HEK293 (cell line): ENCODE measurements around the gene KCTD12.
A peak's percentile ranks its signal among the peaks of the same experiment; 100 is the strongest.

Source experiments
- CTCF ChIA-PET: fragments of 350-600 bp; formaldehyde crosslinking; extraction: SDS; loops from one replicate; lab custom pipeline; 2021; ENCODE audit warnings: antibody characterized with exemption; lab: Yijun Ruan, JAX
- POLR2A ChIA-PET: fragments of 300-600 bp; formaldehyde crosslinking; extraction: SDS; loops from one replicate; lab custom pipeline; 2020; ENCODE audit warnings: antibody characterized with exemption, inconsistent platforms; lab: Yijun Ruan, JAX
- H3K27ac ChIP-seq: fragments of 200-500 bp; sonication (Bioruptor generic); 2 replicates; pipeline ENCODE4 v1.5.1; 2014; ENCODE audit warnings: low read depth, low read length, control low read depth, inconsistent platforms; ENCODE audit errors: extremely low read depth
- H3K36me3 ChIP-seq, 2 experiments: fragments of 200-500 bp in 1 of 2; sonication (Bioruptor generic) in 1 of 2; 1 replicate in 1 of 2; 2 replicates in 1 of 2; pipeline ENCODE4 v1.5.1; 2014 to 2017; ENCODE audit warnings: inconsistent platforms in 2 of 2, low read length in 2 of 2; ENCODE audit not compliant: control insufficient read depth in 2 of 2, insufficient read depth in 1 of 2
- H3K4me1 ChIP-seq: fragments of 200-500 bp; sonication (Bioruptor generic); 2 replicates; pipeline ENCODE4 v1.5.1; 2014; ENCODE audit warnings: mild to moderate bottlenecking, low read length, inconsistent platforms; ENCODE audit not compliant: control insufficient read depth, insufficient read depth
- H3K4me3 ChIP-seq: 2 replicates; pipeline ENCODE4 v1.5.1; 2011; ENCODE audit warnings: low read depth, mild to moderate bottlenecking, control low read depth, low read length, moderate library complexity
- H3K9me3 ChIP-seq: fragments of 200-500 bp; sonication (Bioruptor generic); 2 replicates; pipeline ENCODE4 v1.5.1; 2014; ENCODE audit warnings: low read depth, low read length, inconsistent platforms; ENCODE audit not compliant: control insufficient read depth, insufficient read depth
- GLI4 ChIP-seq: fragments of 450-650 bp; formaldehyde crosslinking; IDR thresholded peaks from 2 replicates; pipeline ENCODE4 v1.5.1; 2016; ENCODE audit warnings: missing biosample characterization, missing genetic modification characterization
- GLIS2 ChIP-seq: fragments of 450-650 bp; formaldehyde crosslinking; IDR thresholded peaks from 2 replicates; pipeline ENCODE4 v1.5.1; 2016; ENCODE audit warnings: missing biosample characterization, missing genetic modification characterization
- KLF9 ChIP-seq: fragments of 450-650 bp; formaldehyde crosslinking; IDR thresholded peaks from 2 replicates; pipeline ENCODE4 v1.5.1; 2016; ENCODE audit warnings: missing biosample characterization, missing genetic modification characterization, low read depth
- MEIS1 ChIP-seq: sonication (generic); formaldehyde crosslinking; IDR thresholded peaks from 2 replicates; pipeline ENCODE4 v1.8.1; 2022; ENCODE audit warnings: missing genetic modification reagents, mild to moderate bottlenecking, borderline replicate concordance
- REPIN1 ChIP-seq: fragments of 450-650 bp; formaldehyde crosslinking; IDR thresholded peaks from 2 replicates; pipeline ENCODE4 v1.5.1; 2017; ENCODE audit warnings: missing biosample characterization, missing genetic modification characterization, low read depth
- SP7 ChIP-seq: fragments of 450-650 bp; formaldehyde crosslinking; IDR thresholded peaks from 2 replicates; pipeline ENCODE4 v1.5.1; 2016; ENCODE audit warnings: missing biosample characterization, missing genetic modification characterization
- YY2 ChIP-seq: fragments of 450-650 bp; formaldehyde crosslinking; IDR thresholded peaks from 2 replicates; pipeline ENCODE4 v1.5.1; 2016; ENCODE audit warnings: missing biosample characterization, missing genetic modification characterization
- ZBTB17 ChIP-seq: fragments of 450-650 bp; formaldehyde crosslinking; IDR thresholded peaks from 2 replicates; pipeline ENCODE4 v1.5.1; 2016; ENCODE audit warnings: missing biosample characterization, missing genetic modification characterization
- ZFHX2 ChIP-seq: fragments of 450-650 bp; formaldehyde crosslinking; conservative IDR thresholded peaks from 2 replicates; pipeline ENCODE4 v1.5.1; 2016; ENCODE audit warnings: missing biosample characterization, missing genetic modification characterization
- ZNF138 ChIP-seq: fragments of 450-650 bp; formaldehyde crosslinking; IDR thresholded peaks from 2 replicates; pipeline ENCODE4 v1.5.1; 2016; ENCODE audit warnings: missing biosample characterization, missing genetic modification characterization, borderline replicate concordance
- ZNF169 ChIP-seq: fragments of 450-650 bp; formaldehyde crosslinking; IDR thresholded peaks from 2 replicates; pipeline ENCODE4 v1.5.1; 2016; ENCODE audit warnings: missing biosample characterization, missing genetic modification characterization
- ZNF19 ChIP-seq: fragments of 450-650 bp; formaldehyde crosslinking; IDR thresholded peaks from 2 replicates; pipeline ENCODE4; 2016; ENCODE audit warnings: missing biosample characterization, missing genetic modification characterization, low read depth
- ZNF223 ChIP-seq: fragments of 450-650 bp; formaldehyde crosslinking; IDR thresholded peaks from 2 replicates; pipeline ENCODE4 v1.5.1; 2016; ENCODE audit warnings: missing biosample characterization, missing genetic modification characterization
- ZNF292 ChIP-seq: fragments of 450-650 bp; formaldehyde crosslinking; IDR thresholded peaks from 2 replicates; pipeline ENCODE4 v1.5.1; 2016; ENCODE audit warnings: low read depth, missing biosample characterization, missing genetic modification characterization, borderline replicate concordance
- ZNF404 ChIP-seq: fragments of 450-650 bp; formaldehyde crosslinking; IDR thresholded peaks from 2 replicates; pipeline ENCODE4 v1.5.1; 2017; ENCODE audit warnings: missing biosample characterization, missing genetic modification characterization
- ZNF473 ChIP-seq: fragments of 450-650 bp; formaldehyde crosslinking; IDR thresholded peaks from 2 replicates; pipeline ENCODE4 v1.5.1; 2017; ENCODE audit warnings: missing biosample characterization, missing genetic modification characterization
- ZNF501 ChIP-seq: fragments of 450-650 bp; formaldehyde crosslinking; IDR thresholded peaks from 2 replicates; pipeline ENCODE4 v1.5.1; 2016; ENCODE audit warnings: missing biosample characterization, missing genetic modification characterization
- ZNF530 ChIP-seq: fragments of 450-650 bp; formaldehyde crosslinking; IDR thresholded peaks from 2 replicates; pipeline ENCODE4 v1.5.1; 2016; ENCODE audit warnings: low read depth, missing biosample characterization, missing genetic modification characterization
- ZNF701 ChIP-seq: fragments of 450-650 bp; formaldehyde crosslinking; IDR thresholded peaks from 2 replicates; pipeline ENCODE4 v1.5.1; 2016; ENCODE audit warnings: missing biosample characterization, missing genetic modification characterization
- ZNF776 ChIP-seq: fragments of 450-650 bp; formaldehyde crosslinking; IDR thresholded peaks from 2 replicates; pipeline ENCODE4 v1.5.0; 2017; ENCODE audit warnings: missing biosample characterization, missing genetic modification characterization, borderline replicate concordance
- TF ChIP-seq, protein P1 (sequence below): fragments of 450-650 bp; IDR thresholded peaks from 2 replicates; pipeline ENCODE4 v1.5.1; 2018; ENCODE audit warnings: missing biosample characterization, missing genetic modification characterization
- TF ChIP-seq, protein P2 (sequence below): fragments of 450-650 bp; formaldehyde crosslinking; IDR thresholded peaks from 2 replicates; pipeline ENCODE4 v1.5.1; 2016; ENCODE audit warnings: missing biosample characterization, missing genetic modification characterization
- TF ChIP-seq, protein P3 (sequence below): fragments of 450-650 bp; formaldehyde crosslinking; IDR thresholded peaks from 2 replicates; pipeline ENCODE4 v1.5.1; 2017; ENCODE audit warnings: missing biosample characterization, missing genetic modification characterization
- TF ChIP-seq, protein P4 (sequence below): fragments of 450-650 bp; formaldehyde crosslinking; IDR thresholded peaks from 2 replicates; pipeline ENCODE4 v1.5.1; 2016; ENCODE audit warnings: missing biosample characterization, missing genetic modification characterization, borderline replicate concordance
- TF ChIP-seq, protein P5 (sequence below): fragments of 450-650 bp; formaldehyde crosslinking; IDR thresholded peaks from 2 replicates; pipeline ENCODE4; 2016; ENCODE audit warnings: missing biosample characterization, missing genetic modification characterization

The KCTD12 gene

DNA sequence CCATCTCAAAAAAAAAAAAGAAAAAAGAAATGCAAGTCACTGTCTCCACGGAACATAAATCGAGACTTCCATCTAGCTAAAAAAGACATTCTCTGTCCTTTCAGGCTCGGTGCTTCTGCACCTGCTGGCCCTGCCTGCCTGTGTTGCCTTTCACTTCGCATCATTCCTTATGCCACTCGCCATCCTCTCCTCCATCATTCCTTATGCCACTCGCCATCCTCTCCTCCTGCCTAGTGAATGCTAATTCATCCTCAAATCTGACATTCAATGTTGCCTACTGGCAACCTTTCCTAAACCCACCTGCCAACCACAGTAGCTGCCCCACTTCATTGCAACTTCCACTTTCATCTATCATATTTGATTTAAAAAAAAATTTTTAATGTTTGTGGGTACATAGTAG, 36.7 kb downstream of the KCTD12 start:
- CTCF ChIA-PET, result no interaction called here
- POLR2A ChIA-PET, result no interaction called here

DNA sequence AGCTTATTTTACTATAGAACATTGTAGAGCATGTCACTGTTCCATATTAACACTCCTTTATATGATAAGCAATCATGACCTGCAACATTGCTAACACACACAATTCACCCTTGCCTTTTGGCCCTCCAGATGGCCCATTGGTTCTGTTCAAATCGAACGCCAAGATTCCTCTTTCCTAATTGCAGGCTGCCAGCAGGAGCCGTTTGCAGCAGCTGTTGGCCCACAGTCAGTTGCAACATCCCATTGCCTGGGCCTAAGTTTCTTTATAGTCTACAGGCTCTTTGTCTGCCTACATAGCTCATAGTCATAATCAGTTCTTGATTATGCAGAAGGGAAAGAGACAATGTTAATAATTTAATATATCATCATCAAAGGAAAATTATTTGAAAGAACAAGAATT, 37.6 kb downstream of the KCTD12 start:
- Histone ChIP-seq H3K4me3 (no peak overlapping the region), H3K4me1 (no peaks in the 10 kb centered on the region), H3K9me3 (no peaks in the 10 kb centered on the region), H3K36me3 (no peaks in the 10 kb centered on the region), H3K27ac (no peak overlapping the region)
- POLR2A ChIA-PET, result interaction anchor here (0.5 kb wide), 1 partner anchor 177 kb away, joined by 4 read pairs; no protein-coding TSS in a partner anchor
- no peak for TF ChIP-seq ZBTB17 (tag by site-specific recombination)
- no peak for TF ChIP-seq ZNF19 (tag by site-specific recombination)
- no peak for TF ChIP-seq ZFHX2 (tag by site-specific recombination)
- no peak for TF ChIP-seq ZNF138 (tag by site-specific recombination)
- TF ChIP-seq MEIS1 (CRISPR knock-in tag), result no peak
- TF ChIP-seq ZNF776 (tag by site-specific recombination), result no peak
- TF ChIP-seq, protein P1, sequence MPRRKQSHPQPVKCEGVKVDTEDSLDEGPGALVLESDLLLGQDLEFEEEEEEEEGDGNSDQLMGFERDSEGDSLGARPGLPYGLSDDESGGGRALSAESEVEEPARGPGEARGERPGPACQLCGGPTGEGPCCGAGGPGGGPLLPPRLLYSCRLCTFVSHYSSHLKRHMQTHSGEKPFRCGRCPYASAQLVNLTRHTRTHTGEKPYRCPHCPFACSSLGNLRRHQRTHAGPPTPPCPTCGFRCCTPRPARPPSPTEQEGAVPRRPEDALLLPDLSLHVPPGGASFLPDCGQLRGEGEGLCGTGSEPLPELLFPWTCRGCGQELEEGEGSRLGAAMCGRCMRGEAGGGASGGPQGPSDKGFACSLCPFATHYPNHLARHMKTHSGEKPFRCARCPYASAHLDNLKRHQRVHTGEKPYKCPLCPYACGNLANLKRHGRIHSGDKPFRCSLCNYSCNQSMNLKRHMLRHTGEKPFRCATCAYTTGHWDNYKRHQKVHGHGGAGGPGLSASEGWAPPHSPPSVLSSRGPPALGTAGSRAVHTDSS (tag by site-specific recombination), result no peak
- TF ChIP-seq SP7 (tag by site-specific recombination), result no peak
- TF ChIP-seq GLIS2 (tag by site-specific recombination), result no peak
- TF ChIP-seq, protein P2, sequence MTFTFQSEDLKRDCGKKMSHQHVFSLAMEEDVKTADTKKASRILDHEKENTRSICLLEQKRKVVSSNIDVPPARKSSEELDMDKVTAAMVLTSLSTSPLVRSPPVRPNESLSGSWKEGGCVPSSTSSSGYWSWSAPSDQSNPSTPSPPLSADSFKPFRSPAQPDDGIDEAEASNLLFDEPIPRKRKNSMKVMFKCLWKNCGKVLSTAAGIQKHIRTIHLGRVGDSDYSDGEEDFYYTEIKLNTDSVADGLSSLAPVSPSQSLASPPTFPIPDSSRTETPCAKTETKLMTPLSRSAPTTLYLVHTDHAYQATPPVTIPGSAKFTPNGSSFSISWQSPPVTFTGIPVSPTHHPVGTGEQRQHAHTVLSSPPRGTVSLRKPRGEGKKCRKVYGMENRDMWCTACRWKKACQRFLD (tag by site-specific recombination), result no peak
- TF ChIP-seq, protein P3, sequence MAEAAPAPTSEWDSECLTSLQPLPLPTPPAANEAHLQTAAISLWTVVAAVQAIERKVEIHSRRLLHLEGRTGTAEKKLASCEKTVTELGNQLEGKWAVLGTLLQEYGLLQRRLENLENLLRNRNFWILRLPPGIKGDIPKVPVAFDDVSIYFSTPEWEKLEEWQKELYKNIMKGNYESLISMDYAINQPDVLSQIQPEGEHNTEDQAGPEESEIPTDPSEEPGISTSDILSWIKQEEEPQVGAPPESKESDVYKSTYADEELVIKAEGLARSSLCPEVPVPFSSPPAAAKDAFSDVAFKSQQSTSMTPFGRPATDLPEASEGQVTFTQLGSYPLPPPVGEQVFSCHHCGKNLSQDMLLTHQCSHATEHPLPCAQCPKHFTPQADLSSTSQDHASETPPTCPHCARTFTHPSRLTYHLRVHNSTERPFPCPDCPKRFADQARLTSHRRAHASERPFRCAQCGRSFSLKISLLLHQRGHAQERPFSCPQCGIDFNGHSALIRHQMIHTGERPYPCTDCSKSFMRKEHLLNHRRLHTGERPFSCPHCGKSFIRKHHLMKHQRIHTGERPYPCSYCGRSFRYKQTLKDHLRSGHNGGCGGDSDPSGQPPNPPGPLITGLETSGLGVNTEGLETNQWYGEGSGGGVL (tag by site-specific recombination), result no peak
- TF ChIP-seq, protein P4, sequence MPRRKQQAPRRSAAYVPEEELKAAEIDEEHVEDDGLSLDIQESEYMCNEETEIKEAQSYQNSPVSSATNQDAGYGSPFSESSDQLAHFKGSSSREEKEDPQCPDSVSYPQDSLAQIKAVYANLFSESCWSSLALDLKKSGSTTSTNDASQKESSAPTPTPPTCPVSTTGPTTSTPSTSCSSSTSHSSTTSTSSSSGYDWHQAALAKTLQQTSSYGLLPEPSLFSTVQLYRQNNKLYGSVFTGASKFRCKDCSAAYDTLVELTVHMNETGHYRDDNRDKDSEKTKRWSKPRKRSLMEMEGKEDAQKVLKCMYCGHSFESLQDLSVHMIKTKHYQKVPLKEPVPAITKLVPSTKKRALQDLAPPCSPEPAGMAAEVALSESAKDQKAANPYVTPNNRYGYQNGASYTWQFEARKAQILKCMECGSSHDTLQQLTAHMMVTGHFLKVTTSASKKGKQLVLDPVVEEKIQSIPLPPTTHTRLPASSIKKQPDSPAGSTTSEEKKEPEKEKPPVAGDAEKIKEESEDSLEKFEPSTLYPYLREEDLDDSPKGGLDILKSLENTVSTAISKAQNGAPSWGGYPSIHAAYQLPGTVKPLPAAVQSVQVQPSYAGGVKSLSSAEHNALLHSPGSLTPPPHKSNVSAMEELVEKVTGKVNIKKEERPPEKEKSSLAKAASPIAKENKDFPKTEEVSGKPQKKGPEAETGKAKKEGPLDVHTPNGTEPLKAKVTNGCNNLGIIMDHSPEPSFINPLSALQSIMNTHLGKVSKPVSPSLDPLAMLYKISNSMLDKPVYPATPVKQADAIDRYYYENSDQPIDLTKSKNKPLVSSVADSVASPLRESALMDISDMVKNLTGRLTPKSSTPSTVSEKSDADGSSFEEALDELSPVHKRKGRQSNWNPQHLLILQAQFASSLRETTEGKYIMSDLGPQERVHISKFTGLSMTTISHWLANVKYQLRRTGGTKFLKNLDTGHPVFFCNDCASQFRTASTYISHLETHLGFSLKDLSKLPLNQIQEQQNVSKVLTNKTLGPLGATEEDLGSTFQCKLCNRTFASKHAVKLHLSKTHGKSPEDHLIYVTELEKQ (tag by site-specific recombination), result no peak
- no peak for TF ChIP-seq ZNF701
- TF ChIP-seq ZNF501, result no peak
- TF ChIP-seq, protein P5, sequence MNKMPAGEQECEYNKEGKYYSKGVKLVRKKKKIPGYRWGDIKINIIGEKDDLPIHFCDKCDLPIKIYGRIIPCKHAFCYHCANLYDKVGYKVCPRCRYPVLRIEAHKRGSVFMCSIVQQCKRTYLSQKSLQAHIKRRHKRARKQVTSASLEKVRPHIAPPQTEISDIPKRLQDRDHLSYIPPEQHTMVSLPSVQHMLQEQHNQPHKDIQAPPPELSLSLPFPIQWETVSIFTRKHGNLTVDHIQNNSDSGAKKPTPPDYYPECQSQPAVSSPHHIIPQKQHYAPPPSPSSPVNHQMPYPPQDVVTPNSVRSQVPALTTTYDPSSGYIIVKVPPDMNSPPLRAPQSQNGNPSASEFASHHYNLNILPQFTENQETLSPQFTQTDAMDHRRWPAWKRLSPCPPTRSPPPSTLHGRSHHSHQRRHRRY, result no peak
- TF ChIP-seq ZNF530, result no peak
- TF ChIP-seq ZNF223 (tag by site-specific recombination), result no peak
- no peak for TF ChIP-seq ZNF404 (tag by site-specific recombination)
- no peak for TF ChIP-seq ZNF292 (tag by site-specific recombination)
- TF ChIP-seq, all 188 proteins: peak for 0
- CTCF ChIA-PET, result no interaction called here

More for the DNA sequence above, 36.7 kb downstream of the KCTD12 start:
- H3K9me3 ChIP-seq, result no peaks in the 10 kb centered on the region
- H3K36me3 ChIP-seq, result no peaks in the 10 kb centered on the region
- no peak overlapping the region for H3K4me3 ChIP-seq
- H3K27ac ChIP-seq, result no peak overlapping the region
- TF ChIP-seq REPIN1 (tag by site-specific recombination), result no peak
- peak; percentile 72 for TF ChIP-seq ZBTB17 (tag by site-specific recombination)
- no peak for TF ChIP-seq YY2 (tag by site-specific recombination)
- TF ChIP-seq, protein P3 (tag by site-specific recombination), result no peak
- TF ChIP-seq GLI4 (tag by site-specific recombination), result no peak
- no peak for TF ChIP-seq ZNF169 (tag by site-specific recombination)
- no peak for TF ChIP-seq ZNF473
- TF ChIP-seq KLF9, result no peak
- H3K4me1 ChIP-seq, result no peaks in the 10 kb centered on the region
